GM21619 (cell line): Measurements from ENCODE around the gene CASTOR1.
"Not testable (repeated sequence)": the region's sequence is repeated elsewhere in the genome, so short reads cannot be mapped to it uniquely, and the experiment has no call there.

Experiments
- ATAC-seq: cut with Tn5 transposase; IDR thresholded peaks from one replicate; pipeline ENCODE4 v1.9.1; 2021; ENCODE audit not compliant: unreplicated experiment

Gene CASTOR1

GRCh38 chr22:30289141-30289979 is at the start of gene CASTOR1:
Gene CASTOR1, minus strand, starts transcription at chr22:30289505. Its CDS starts 8 bp downstream, at chr22:30289497.
- ATAC-seq = peak; percentile 54

GRCh38 chr22:30338802-30339201 is 49.5 kb upstream of the CASTOR1 start:
- no peak for ATAC-seq

- ATAC-seq = not testable (repeated sequence)
Measured at GRCh38 chr22:30338341-30338740, 49.0 kb upstream of the CASTOR1 start.

GRCh38 chr22:30337461-30337778 is 48.1 kb upstream of the CASTOR1 start:
- no peak for ATAC-seq

GRCh38 chr22:30336752-30337460 is 47.6 kb upstream of the CASTOR1 start:
- ATAC-seq = no peak

- ATAC-seq = no peak
Measured at GRCh38 chr22:30335236-30335635, 45.9 kb upstream of the CASTOR1 start.

- no peak for ATAC-seq
Measured at GRCh38 chr22:30334646-30335045, 45.3 kb upstream of the CASTOR1 start.

- ATAC-seq = no peak
Measured at GRCh38 chr22:30333707-30334087, 44.4 kb upstream of the CASTOR1 start.

- ATAC-seq = no peak
Measured at GRCh38 chr22:30332994-30333706, 43.8 kb upstream of the CASTOR1 start.

GRCh38 chr22:30332551-30332950 is 43.2 kb upstream of the CASTOR1 start:
- ATAC-seq = no peak

- ATAC-seq = no peak
Measured at GRCh38 chr22:30328466-30329049, 39.3 kb upstream of the CASTOR1 start.

- ATAC-seq = no peak
Measured at GRCh38 chr22:30327864-30328345, 38.6 kb upstream of the CASTOR1 start.

GRCh38 chr22:30326706-30327362 is 37.5 kb upstream of the CASTOR1 start, which contains the start of gene TBC1D10A:
Gene TBC1D10A, minus strand, starts transcription at chr22:30326941. Its CDS starts 60 bp downstream, at chr22:30326881.
- ATAC-seq = peak; percentile 90

- no peak for ATAC-seq
Measured at GRCh38 chr22:30326255-30326705, 37.0 kb upstream of the CASTOR1 start.

GRCh38 chr22:30325724-30326254 is 36.5 kb upstream of the CASTOR1 start:
- no peak for ATAC-seq

- ATAC-seq = no peak
Measured at GRCh38 chr22:30325065-30325720, 35.9 kb upstream of the CASTOR1 start.

GRCh38 chr22:30324014-30324730 is 34.9 kb upstream of the CASTOR1 start:
- ATAC-seq = no peak

- ATAC-seq = no peak
Measured at GRCh38 chr22:30323246-30323645, 33.9 kb upstream of the CASTOR1 start.

- no peak for ATAC-seq
Measured at GRCh38 chr22:30321461-30321860, 32.2 kb upstream of the CASTOR1 start.
